Dendritic cell treated with granulocyte-macrophage colony-stimulating factor and Interleukin-4, amounts not matched to agents 40 ng/mL and 50 ng/mL, for 4 days (primary cell): Measurements from ENCODE around the gene HNRNPH2.

Source experiments
- H3K27ac Mint-ChIP-seq: one replicate; pipeline ENCODE4 v1.8.0; 2022; ENCODE audit warnings: mild to moderate bottlenecking, mixed read lengths
- H3K27me3 Mint-ChIP-seq: one replicate; pipeline ENCODE4 v1.8.0; 2022; ENCODE audit warnings: mild to moderate bottlenecking, mixed read lengths
- H3K36me3 Mint-ChIP-seq: one replicate; pipeline ENCODE4 v1.8.0; 2022; ENCODE audit warnings: low read depth, mixed read lengths
- H3K4me1 Mint-ChIP-seq: one replicate; pipeline ENCODE4 v1.8.0; 2022; ENCODE audit warnings: low read depth, mixed read lengths
- H3K4me3 Mint-ChIP-seq: one replicate; pipeline ENCODE4 v1.8.0; 2022; ENCODE audit warnings: mild to moderate bottlenecking, moderate library complexity, mixed read lengths
- H3K9me3 Mint-ChIP-seq: one replicate; pipeline ENCODE4 v1.8.0; 2022; ENCODE audit warnings: mixed read lengths
- intact Hi-C: fragments of 100-400 bp; cut with micrococcal nuclease; formaldehyde crosslinking; loops from one replicate; pipeline ENCODE4 v1.15.0; 2022

The HNRNPH2 gene

GRCh38 chrX:101452056-101452455 lies 44.0 kb downstream of the HNRNPH2 start:
- Mint-ChIP-seq H3K9me3 (no peaks in the 10 kb centered on the region), H3K27ac (no peak overlapping the region)

GRCh38 chrX:101460669-101461068 lies 52.6 kb downstream of the HNRNPH2 start:
- H3K4me1 Mint-ChIP-seq = no peaks in the 10 kb centered on the region
- H3K36me3 Mint-ChIP-seq = peaks cover 21% of the 10 kb centered on the region
- H3K9me3 Mint-ChIP-seq = no peaks in the 10 kb centered on the region
- no peaks in the 10 kb centered on the region for H3K27me3 Mint-ChIP-seq
- intact Hi-C loops = no loop called here
- H3K4me3 Mint-ChIP-seq = no peak overlapping the region
- no peak overlapping the region for H3K27ac Mint-ChIP-seq

More at GRCh38 chrX:101452056-101452455, 44.0 kb downstream of the HNRNPH2 start:
- Mint-ChIP-seq H3K27me3 (no peaks in the 10 kb centered on the region), H3K4me1 (peaks cover 13% of the 10 kb centered on the region), H3K36me3 (peaks cover 36% of the 10 kb centered on the region), H3K4me3 (no peak overlapping the region)
- intact Hi-C loops = no loop called here

DNA sequence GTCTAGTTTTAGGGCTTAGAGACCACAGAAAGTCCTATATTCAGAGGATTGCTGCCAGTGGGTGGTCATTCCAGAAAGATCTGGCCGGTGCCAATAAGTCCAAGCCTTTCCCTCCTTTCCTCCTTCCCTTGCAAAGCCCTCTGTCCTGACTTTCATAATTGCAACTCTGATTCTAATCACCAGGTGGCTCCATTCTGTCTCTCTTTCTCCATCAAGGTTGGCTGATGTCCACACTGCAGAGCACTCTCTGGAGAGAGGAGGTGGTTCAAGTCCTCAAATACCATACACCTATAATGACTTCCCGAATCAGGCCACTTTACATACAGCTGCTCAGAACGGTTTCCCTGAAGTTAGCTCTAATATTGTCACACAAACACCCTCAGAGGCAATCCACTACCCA lies 54.9 kb downstream of the HNRNPH2 start:
- H3K27me3 Mint-ChIP-seq = no peaks in the 10 kb centered on the region
- intact Hi-C loops = no loop called here
- H3K4me1 Mint-ChIP-seq = no peaks in the 10 kb centered on the region
- no peaks in the 10 kb centered on the region for H3K9me3 Mint-ChIP-seq
- peaks cover 18% of the 10 kb centered on the region for H3K36me3 Mint-ChIP-seq
- H3K27ac Mint-ChIP-seq = no peak overlapping the region
- H3K4me3 Mint-ChIP-seq = no peak overlapping the region
